GM12865 (cell line): ENCODE measurements around the gene KLRF1.

Experiments
- DNase-seq: peaks from one replicate; pipeline ENCODE4 v3.0.0; 2010; ENCODE audit warnings: low read depth
- H3K4me3 ChIP-seq: 2 replicates; pipeline ENCODE4 v1.5.1; 2011; ENCODE audit warnings: mild to moderate bottlenecking, low read depth, low read length, control low read depth
- TF ChIP-seq, protein P1 (sequence below): IDR thresholded peaks from 2 replicates; pipeline ENCODE4 v1.5.1; 2011; ENCODE audit warnings: low read length, control low read depth, low read depth, inconsistent platforms; ENCODE audit not compliant: insufficient read depth; ENCODE audit errors: missing control alignments

The KLRF1 gene

DNA sequence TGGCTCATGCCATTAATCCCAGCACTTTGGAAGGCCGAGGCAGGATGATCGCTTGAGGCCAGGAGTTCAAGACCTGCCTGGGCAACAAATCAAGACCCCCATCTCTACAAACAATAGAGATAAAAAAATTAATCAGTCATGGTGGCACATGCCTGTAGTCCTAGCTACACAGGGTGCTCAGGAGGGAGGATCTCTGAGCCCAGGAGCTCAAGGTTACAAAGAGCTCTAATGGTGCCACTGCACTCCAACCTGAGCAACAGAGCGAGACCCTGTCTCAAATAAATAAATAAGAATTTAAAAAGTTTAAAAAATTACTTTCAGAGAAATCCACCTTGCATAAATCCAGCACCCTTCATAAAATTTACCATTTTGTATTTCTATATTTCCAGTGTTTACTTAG, 2.2 kb downstream of the KLRF1 start:
- TF ChIP-seq, protein P1, sequence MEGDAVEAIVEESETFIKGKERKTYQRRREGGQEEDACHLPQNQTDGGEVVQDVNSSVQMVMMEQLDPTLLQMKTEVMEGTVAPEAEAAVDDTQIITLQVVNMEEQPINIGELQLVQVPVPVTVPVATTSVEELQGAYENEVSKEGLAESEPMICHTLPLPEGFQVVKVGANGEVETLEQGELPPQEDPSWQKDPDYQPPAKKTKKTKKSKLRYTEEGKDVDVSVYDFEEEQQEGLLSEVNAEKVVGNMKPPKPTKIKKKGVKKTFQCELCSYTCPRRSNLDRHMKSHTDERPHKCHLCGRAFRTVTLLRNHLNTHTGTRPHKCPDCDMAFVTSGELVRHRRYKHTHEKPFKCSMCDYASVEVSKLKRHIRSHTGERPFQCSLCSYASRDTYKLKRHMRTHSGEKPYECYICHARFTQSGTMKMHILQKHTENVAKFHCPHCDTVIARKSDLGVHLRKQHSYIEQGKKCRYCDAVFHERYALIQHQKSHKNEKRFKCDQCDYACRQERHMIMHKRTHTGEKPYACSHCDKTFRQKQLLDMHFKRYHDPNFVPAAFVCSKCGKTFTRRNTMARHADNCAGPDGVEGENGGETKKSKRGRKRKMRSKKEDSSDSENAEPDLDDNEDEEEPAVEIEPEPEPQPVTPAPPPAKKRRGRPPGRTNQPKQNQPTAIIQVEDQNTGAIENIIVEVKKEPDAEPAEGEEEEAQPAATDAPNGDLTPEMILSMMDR, result no peak
- no peak for DNase-seq
- peak overlapping the region; percentile 33; the same call in 1 of the 2 replicates for H3K4me3 ChIP-seq

DNA sequence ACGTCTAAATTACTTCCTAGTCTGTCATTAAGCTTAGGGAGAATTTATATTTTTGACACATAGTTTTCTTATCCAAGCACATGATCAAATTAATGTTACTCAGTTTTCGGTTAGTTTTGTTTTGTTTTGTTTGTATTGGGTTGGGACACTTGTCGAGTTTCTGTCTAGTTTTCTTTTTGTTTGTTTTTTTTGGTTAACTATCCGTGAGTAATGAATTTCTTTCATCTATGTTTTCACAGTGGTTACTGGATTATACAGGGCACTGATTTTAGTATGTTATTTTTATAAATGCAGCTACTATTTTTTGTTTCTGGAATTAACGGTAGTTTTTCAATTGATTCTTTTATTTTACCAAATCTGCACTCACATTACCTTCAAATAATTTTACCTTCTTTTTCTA, 2.7 kb downstream of the KLRF1 start:
- H3K4me3 ChIP-seq, result peak overlapping the region; percentile 33
- TF ChIP-seq, protein P1, result no peak
- no peak for DNase-seq

GRCh38 chr12:9831720-9832119, 4.4 kb downstream of the KLRF1 start:
- TF ChIP-seq, protein P1, result no peak
- DNase-seq, result no peak
- H3K4me3 ChIP-seq, result no peak overlapping the region

- no peak for DNase-seq
- TF ChIP-seq, protein P1, result no peak
- H3K4me3 ChIP-seq, result no peak overlapping the region
Observed at GRCh38 chr12:9843407-9843806, 16.1 kb downstream of the KLRF1 start.

DNA sequence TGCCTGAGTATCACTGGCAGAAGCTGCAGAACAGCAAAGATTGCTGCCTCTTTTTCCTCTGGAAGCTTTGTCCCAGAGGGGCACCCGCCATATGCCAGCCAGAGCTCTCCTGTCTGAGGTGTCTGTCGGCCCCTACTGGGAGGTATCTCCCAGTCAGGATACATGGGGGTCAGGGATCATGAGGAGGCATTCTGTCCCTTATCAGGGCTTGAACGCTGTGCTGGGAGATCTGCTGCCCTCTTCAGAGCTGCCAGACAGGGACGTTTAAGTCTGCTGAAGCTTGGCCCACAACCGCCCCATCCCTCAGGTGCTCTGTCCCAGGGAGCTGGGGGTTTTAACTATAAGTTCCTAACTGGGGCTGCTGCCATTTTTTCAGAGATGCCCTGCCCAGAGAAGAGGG, 21.6 kb downstream of the KLRF1 start:
- H3K4me3 ChIP-seq, result no peak overlapping the region
- DNase-seq, result no peak
- TF ChIP-seq, protein P1, result no peak

- no peak overlapping the region for H3K4me3 ChIP-seq
- TF ChIP-seq, protein P1, result no peak
- DNase-seq, result no peak
Observed at GRCh38 chr12:9851050-9851449, 23.8 kb downstream of the KLRF1 start.

DNA sequence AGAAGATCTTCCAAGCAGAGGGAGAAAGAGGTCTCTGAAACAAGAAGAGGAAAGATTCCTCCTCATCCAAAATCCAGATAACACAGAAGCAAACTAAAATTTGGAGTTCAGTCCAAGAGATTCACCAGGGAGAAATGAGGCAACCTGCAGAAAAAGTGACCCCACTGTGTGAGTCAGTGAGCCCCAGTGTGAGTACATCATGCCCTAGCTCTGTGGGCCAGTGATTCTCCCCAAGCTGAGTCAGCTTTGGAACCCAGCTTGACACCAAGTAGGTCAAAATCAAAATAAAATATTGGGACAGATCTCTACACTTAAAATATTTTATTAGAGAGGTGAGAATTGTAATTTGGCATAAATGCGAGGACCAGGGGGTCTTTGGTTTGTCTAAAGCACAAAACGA, 24.6 kb downstream of the KLRF1 start:
- TF ChIP-seq, protein P1, result no peak
- H3K4me3 ChIP-seq, result no peak overlapping the region
- no peak for DNase-seq
